Measurements from ENCODE around the gene CNGA2. TPM values are rescaled to one million over a fixed set of nuclear protein-coding genes. Genes with fewer than 3 reads are reported as not detected.

Gene CNGA2
- total and polyA plus RNA-seq, 10 of the 15 experiments (the other 5 are each of a cell fraction or from before 2014, with no cell fraction given), result not detected

DNA sequence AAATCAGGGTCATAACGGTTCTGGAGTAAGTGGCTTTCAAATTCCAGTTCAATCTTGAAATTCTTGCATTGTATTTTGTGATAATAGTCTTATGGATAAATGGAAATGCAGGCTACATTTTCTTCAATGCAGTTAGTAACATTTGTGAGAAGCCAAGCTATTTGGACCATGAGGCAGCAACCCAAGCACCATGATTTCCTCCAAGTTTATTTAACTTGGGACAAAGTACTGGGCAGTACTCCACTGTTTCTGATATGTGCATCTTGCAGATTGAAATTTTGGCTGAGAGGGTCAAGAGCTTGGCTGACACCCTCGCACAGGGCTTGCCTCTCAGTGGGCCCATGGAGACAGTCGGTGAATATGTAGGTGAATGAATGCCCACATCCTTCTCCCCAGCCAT, 39.9 kb downstream of the CNGA2 start:
- TF ChIP-seq SMARCA5 (IDR thresholded peaks at IDR 0.05) (no peak), ZNF217 (IDR thresholded peaks at IDR 0.05) (no peak)
- Histone ChIP-seq H3K9me3 (replicated peaks; ENCODE audit: control insufficient read depth, insufficient read depth, low read length) (no peaks in the 10 kb centered on the region), H3K4me2 (ENCODE audit: control insufficient read depth, insufficient read depth) (no peak overlapping the region), H2AFZ (ENCODE audit: control insufficient read depth, low read depth, low read length) (no peak overlapping the region), H3K27me3 (replicated peaks in 1 of 2; ENCODE audit: control insufficient read depth in 2 of 2, insufficient read depth in 2 of 2, low read length in 1 of 2) (no peaks in the 10 kb centered on the region; a peak in 1 of 4 replicates), H3K9ac (ENCODE audit: control insufficient read depth, insufficient read depth, low read length) (no peak overlapping the region), H3K27ac (ENCODE audit: control insufficient read depth, insufficient read depth) (no peak overlapping the region), H3K79me2 (ENCODE audit: control insufficient read depth, insufficient read depth, low read length) (no peaks in the 10 kb centered on the region), H3K36me3 (ENCODE audit: control insufficient read depth in 2 of 2, insufficient read depth in 2 of 2, low read length in 1 of 2) (no peaks in the 10 kb centered on the region), H4K20me1 (ENCODE audit: control insufficient read depth, insufficient read depth) (no peaks in the 10 kb centered on the region), H3K4me3 (no peak overlapping the region), H3K4me1 (ENCODE audit: control insufficient read depth, insufficient read depth, low read length) (no peaks in the 10 kb centered on the region)
- SMC1A ChIA-PET (ENCODE audit: uncharacterized antibody, unreplicated experiment), result no interaction called here
- DNase-seq (ENCODE audit: low read depth, low spot score) (no peak), FAIRE-seq (no peak), ATAC-seq (no peak)
- 0% methylated on average over 3 of the region's 3 CpGs for WGBS (ENCODE audit: insufficient coverage, insufficient replicate concordance, low lambda C conversion rate, missing lambda C conversion rate)
- no TSS peak for BruUV-seq (replicated peaks)
- RAD21 ChIA-PET (ENCODE audit: unreplicated experiment), result no interaction called here
- in situ Hi-C loops (cut with MboI), result no loop called here
- CTCF ChIA-PET, result interaction anchor here (0.5 kb wide), 1 partner anchor 537 kb away, joined by 4 read pairs; no protein-coding TSS in a partner anchor
- POLR2A ChIA-PET, result no interaction called here
- intact Hi-C loops (cut with micrococcal nuclease; ENCODE audit: unreplicated experiment), result no loop called here

DNA sequence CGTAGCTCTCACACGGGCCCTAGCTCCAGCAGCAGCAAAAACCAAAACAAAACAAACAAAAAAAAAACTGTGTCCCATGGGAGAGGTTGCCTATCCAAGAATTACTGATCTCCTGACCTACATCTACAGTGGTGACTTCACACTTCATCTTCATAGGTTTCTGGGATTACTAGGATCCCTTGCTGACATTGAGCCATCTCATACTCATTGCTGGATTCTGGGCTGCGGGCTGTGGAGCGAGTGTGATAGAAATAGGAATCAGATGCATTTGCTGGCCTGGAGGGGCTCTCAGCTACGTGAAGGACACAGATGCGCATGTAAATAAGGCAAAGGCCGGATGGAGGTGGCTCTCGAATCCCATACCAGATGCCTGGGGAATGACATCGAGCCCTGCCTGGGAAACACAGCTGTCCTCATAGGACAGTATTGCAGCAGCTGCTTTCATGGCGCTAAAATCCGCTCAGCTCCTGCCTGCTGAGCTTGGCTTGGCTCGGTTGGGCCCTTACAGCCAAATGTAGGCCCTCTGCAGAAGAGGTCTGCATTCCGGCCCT, 41.7 kb downstream of the CNGA2 start:
- no peak for ATAC-seq
- ChIA-PET CTCF (no interaction called here), POLR2A (no interaction called here), RAD21 (ENCODE audit: unreplicated experiment) (no interaction called here), SMC1A (ENCODE audit: uncharacterized antibody, unreplicated experiment) (no interaction called here)
- intact Hi-C loops (cut with micrococcal nuclease; ENCODE audit: unreplicated experiment) (no loop called here), in situ Hi-C loops (cut with MboI) (no loop called here)
- 17% methylated on average over 13 of the region's 13 CpGs for WGBS (ENCODE audit: insufficient coverage, insufficient replicate concordance, low lambda C conversion rate, missing lambda C conversion rate)
- Histone ChIP-seq H4K20me1 (ENCODE audit: control insufficient read depth, insufficient read depth) (no peaks in the 10 kb centered on the region), H3K27me3 (replicated peaks in 1 of 2; ENCODE audit: control insufficient read depth in 2 of 2, insufficient read depth in 2 of 2, low read length in 1 of 2) (no peaks in the 10 kb centered on the region; a peak in 1 of 4 replicates), H3K9me3 (replicated peaks; ENCODE audit: control insufficient read depth, insufficient read depth, low read length) (no peaks in the 10 kb centered on the region), H2AFZ (ENCODE audit: control insufficient read depth, low read depth, low read length) (no peak overlapping the region), H3K4me2 (ENCODE audit: control insufficient read depth, insufficient read depth) (no peak overlapping the region), H3K36me3 (ENCODE audit: control insufficient read depth in 2 of 2, insufficient read depth in 2 of 2, low read length in 1 of 2) (no peaks in the 10 kb centered on the region), H3K4me3 (no peak overlapping the region), H3K4me1 (ENCODE audit: control insufficient read depth, insufficient read depth, low read length) (no peaks in the 10 kb centered on the region), H3K27ac (ENCODE audit: control insufficient read depth, insufficient read depth) (no peak overlapping the region), H3K79me2 (ENCODE audit: control insufficient read depth, insufficient read depth, low read length) (no peaks in the 10 kb centered on the region), H3K9ac (ENCODE audit: control insufficient read depth, insufficient read depth, low read length) (no peak overlapping the region)
- no peak for DNase-seq (ENCODE audit: low read depth, low spot score)
- no TSS peak for BruUV-seq (replicated peaks)
- no peak for FAIRE-seq
- TF ChIP-seq TAF1 (IDR thresholded peaks at IDR 0.05; ENCODE audit: borderline replicate concordance, low read depth, low read length), result no peak
- TF ChIP-seq RAD51 (IDR thresholded peaks at IDR 0.05), result no peak
- TF ChIP-seq NRF1 (conservative IDR thresholded peaks at IDR 0.05; ENCODE audit: low read depth, low read length), result no peak
- TF ChIP-seq CREM (IDR thresholded peaks at IDR 0.05; ENCODE audit: low read depth), result no peak
- no peak for TF ChIP-seq ZNF274 (IDR thresholded peaks at IDR 0.05; ENCODE audit: insufficient read depth, insufficient read length)
- no peak for TF ChIP-seq YBX1 (IDR thresholded peaks at IDR 0.05)
- TF ChIP-seq ATF7 (IDR thresholded peaks at IDR 0.05; ENCODE audit: low read depth), result no peak
- no peak for TF ChIP-seq CHD2 (IDR thresholded peaks at IDR 0.05; ENCODE audit: borderline replicate concordance, low read depth, low read length)
- TF ChIP-seq BACH1 (IDR thresholded peaks at IDR 0.05; ENCODE audit: borderline replicate concordance), result no peak
- no peak for TF ChIP-seq POLR2A (IDR thresholded peaks at IDR 0.05; ENCODE audit: low read depth, low read length)

All from GM12878 (cell line).